GM19193 (cell line): Measurements from ENCODE around the gene LMF1.

Experiments used
- POLR2A ChIP-seq: IDR thresholded peaks from 4 replicates; pipeline ENCODE4 v1.6.1; 2011; ENCODE audit not compliant: insufficient read depth, insufficient read length; ENCODE audit errors: extremely low read depth

The LMF1 gene

GRCh38 chr16:1009358-1010150 lies 38.8 kb upstream of the LMF1 start:
- no peak for TF ChIP-seq POLR2A

- no peak for TF ChIP-seq POLR2A
Observed at GRCh38 chr16:1008085-1008484, 37.3 kb upstream of the LMF1 start.

- no peak for TF ChIP-seq POLR2A
Observed at GRCh38 chr16:1007284-1007850, 36.6 kb upstream of the LMF1 start.

GRCh38 chr16:1006781-1007180 lies 36.0 kb upstream of the LMF1 start:
- TF ChIP-seq POLR2A: no peak

- no peak for TF ChIP-seq POLR2A
Observed at GRCh38 chr16:1005286-1005685, 34.5 kb upstream of the LMF1 start.

- no peak for TF ChIP-seq POLR2A
Observed at GRCh38 chr16:1003391-1004347, 32.9 kb upstream of the LMF1 start.

- TF ChIP-seq POLR2A: no peak
Observed at GRCh38 chr16:1002399-1003166, 31.8 kb upstream of the LMF1 start.

GRCh38 chr16:1001096-1001495 lies 30.3 kb upstream of the LMF1 start:
- TF ChIP-seq POLR2A: no peak

- TF ChIP-seq POLR2A: no peak
Observed at GRCh38 chr16:1000608-1001007, 29.8 kb upstream of the LMF1 start.

- no peak for TF ChIP-seq POLR2A
Observed at GRCh38 chr16:999677-1000076, 28.9 kb upstream of the LMF1 start.

GRCh38 chr16:998615-999014 lies 27.8 kb upstream of the LMF1 start:
- TF ChIP-seq POLR2A: no peak

GRCh38 chr16:998211-998610 lies 27.4 kb upstream of the LMF1 start:
- TF ChIP-seq POLR2A: no peak

- no peak for TF ChIP-seq POLR2A
Observed at GRCh38 chr16:997440-998051, 26.8 kb upstream of the LMF1 start.

GRCh38 chr16:996681-997080 lies 25.9 kb upstream of the LMF1 start:
- no peak for TF ChIP-seq POLR2A

GRCh38 chr16:995783-996182 lies 25.0 kb upstream of the LMF1 start:
- TF ChIP-seq POLR2A: no peak

- no peak for TF ChIP-seq POLR2A
Observed at GRCh38 chr16:995087-995486, 24.3 kb upstream of the LMF1 start.
